MG63 (cell line): ENCODE data around the gene NCAPH2. TPM values are rescaled to one million over a fixed set of nuclear protein-coding genes. Genes with fewer than 3 reads are reported as not detected.

Experiments used
- DNase-seq: peaks from one replicate; pipeline ENCODE4 v3.0.0-alpha.2; 2020
- H3K27me3 ChIP-seq: fragments of 250-450 bp; sonication (Bioruptor Pico); 2 replicates; pipeline ENCODE4 v1.5.1; 2020; ENCODE audit warnings: mild to moderate bottlenecking, moderate library complexity
- H3K36me3 ChIP-seq: fragments of 250-450 bp; sonication (Bioruptor Pico); 2 replicates; pipeline ENCODE4 v1.5.1; 2020; ENCODE audit warnings: mild to moderate bottlenecking, moderate library complexity
- H3K4me3 ChIP-seq: fragments of 250-450 bp; sonication (Bioruptor Pico); 2 replicates; pipeline ENCODE4 v1.5.1; 2020; ENCODE audit warnings: mild to moderate bottlenecking, moderate library complexity
- H3K9me3 ChIP-seq: fragments of 250-450 bp; sonication (Bioruptor Pico); 2 replicates; pipeline ENCODE4 v1.5.1; 2020; ENCODE audit warnings: mild to moderate bottlenecking, moderate library complexity
- total RNA-seq: library from RNA; depleted of rRNA; stranded (reverse); fragments of >200 nt; shearing (Covaris generic); gene quantifications from 2 replicates; pipeline ENCODE4 v1.2.3, GENCODE V29; 2014; ENCODE audit warnings: low replicate concordance

Gene NCAPH2
- total RNA-seq, 1 experiment from 2014 or later, result 102 TPM

- Histone ChIP-seq H3K4me3 (no peak overlapping the region), H3K9me3 (no peaks in the 10 kb centered on the region), H3K36me3 (peaks cover 12% of the 10 kb centered on the region), H3K27me3 (no peaks in the 10 kb centered on the region)
- DNase-seq, result no peak
These were observed 23.8 kb upstream of the NCAPH2 start for GRCh38 chr22:50483977-50484853.

GRCh38 chr22:50485221-50486131 is 22.5 kb upstream of the NCAPH2 start:
- Histone ChIP-seq H3K36me3 (peaks cover 12% of the 10 kb centered on the region), H3K9me3 (no peaks in the 10 kb centered on the region), H3K27me3 (no peaks in the 10 kb centered on the region), H3K4me3 (no peak overlapping the region)
- peak; percentile 38 for DNase-seq

DNA sequence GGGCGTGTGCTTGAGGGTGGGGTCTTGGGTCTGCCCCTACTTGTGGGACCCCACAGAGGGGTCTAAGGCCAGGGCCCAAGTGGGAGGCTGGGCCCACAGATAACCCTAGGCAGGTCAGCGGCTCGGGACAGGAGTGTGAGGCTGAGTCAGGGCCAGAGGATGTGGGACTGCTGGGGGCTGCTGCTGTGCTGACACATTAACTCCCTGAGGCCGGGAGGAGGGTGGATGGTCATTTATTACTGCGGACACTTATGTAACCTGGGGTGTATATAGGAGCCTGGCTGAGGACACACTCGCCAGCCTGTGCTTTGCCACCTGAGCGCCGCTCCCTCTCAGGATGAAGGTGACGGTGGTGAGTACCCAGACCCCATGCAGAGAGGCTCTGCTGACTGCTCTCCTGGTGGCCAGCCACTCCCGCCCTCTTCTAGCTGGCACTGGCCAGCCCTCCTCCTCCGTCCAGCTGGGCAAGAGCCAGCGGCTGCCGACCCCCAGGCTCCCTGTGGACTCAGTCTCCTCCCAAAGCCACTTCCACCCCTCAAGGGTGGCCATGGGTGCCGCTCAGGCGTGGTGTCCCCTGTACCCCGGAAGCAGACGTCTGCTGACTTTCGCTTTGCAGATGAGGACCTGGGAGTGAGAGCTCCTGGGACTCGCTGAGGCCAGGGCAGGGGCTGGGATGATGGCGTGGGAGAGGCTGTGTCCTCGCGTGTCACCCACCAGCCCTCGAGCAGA is 21.3 kb upstream of the NCAPH2 start, which contains the start of gene MIOX:
TSS of gene MIOX (plus strand) at position 299 of the 729 bp plus-strand sequence. CDS start at position 338, 39 bp downstream.
- no peak for DNase-seq
- H3K9me3 ChIP-seq, result no peaks in the 10 kb centered on the region
- no peaks in the 10 kb centered on the region for H3K27me3 ChIP-seq
- no peak within 1 kb of the TSS for H3K4me3 ChIP-seq
- H3K36me3 ChIP-seq, result peaks cover 12% of the 10 kb centered on the region

DNA sequence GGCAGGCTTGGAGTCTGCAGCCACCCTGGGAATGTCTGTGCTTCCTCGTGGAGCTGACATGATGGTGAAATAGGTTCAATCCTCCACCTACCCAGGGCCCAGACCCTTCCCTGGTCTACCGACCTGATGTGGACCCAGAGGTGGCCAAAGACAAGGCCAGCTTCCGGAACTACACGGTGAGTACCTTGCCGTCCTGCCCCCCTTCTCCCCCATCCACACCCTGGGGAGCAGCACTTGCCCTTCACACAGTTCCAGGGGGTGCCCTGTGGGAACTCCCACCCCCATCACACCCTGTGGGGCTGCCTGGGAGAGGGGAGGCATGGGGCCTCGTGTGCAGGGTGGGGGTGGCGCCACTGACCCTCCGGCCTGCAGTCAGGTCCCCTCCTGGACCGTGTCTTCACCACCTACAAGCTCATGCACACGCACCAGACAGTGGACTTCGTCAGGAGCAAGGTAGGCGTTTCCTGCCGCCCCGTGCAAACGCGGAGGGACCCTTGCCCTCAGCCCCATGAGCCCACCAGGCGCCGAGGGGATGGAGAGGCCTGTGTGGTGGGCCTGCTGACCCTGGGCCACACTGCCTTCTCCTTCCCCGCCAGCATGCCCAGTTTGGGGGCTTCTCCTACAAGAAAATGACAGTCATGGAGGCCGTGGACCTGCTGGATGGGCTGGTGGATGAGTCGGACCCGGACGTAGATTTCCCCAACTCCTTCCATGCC is 20.6 kb upstream of the NCAPH2 start:
- peaks cover 7% of the 10 kb centered on the region for H3K36me3 ChIP-seq
- H3K9me3 ChIP-seq, result no peaks in the 10 kb centered on the region

GRCh38 chr22:50488006-50488677 is 19.9 kb upstream of the NCAPH2 start:
- no peak for DNase-seq

More for the DNA sequence above, 20.6 kb upstream of the NCAPH2 start:
- H3K27me3 ChIP-seq, result no peaks in the 10 kb centered on the region
- DNase-seq, result no peak
- H3K4me3 ChIP-seq, result no peak overlapping the region

GRCh38 chr22:50488886-50489285 is 19.1 kb upstream of the NCAPH2 start:
- Histone ChIP-seq H3K4me3 (no peak overlapping the region), H3K9me3 (no peaks in the 10 kb centered on the region), H3K27me3 (no peaks in the 10 kb centered on the region), H3K36me3 (no peaks in the 10 kb centered on the region)
- DNase-seq, result no peak

More at GRCh38 chr22:50488006-50488677, 19.9 kb upstream of the NCAPH2 start:
- H3K4me3 ChIP-seq, result no peak overlapping the region
- peaks cover 3% of the 10 kb centered on the region for H3K36me3 ChIP-seq
- H3K9me3 ChIP-seq, result no peaks in the 10 kb centered on the region
- no peaks in the 10 kb centered on the region for H3K27me3 ChIP-seq

DNA sequence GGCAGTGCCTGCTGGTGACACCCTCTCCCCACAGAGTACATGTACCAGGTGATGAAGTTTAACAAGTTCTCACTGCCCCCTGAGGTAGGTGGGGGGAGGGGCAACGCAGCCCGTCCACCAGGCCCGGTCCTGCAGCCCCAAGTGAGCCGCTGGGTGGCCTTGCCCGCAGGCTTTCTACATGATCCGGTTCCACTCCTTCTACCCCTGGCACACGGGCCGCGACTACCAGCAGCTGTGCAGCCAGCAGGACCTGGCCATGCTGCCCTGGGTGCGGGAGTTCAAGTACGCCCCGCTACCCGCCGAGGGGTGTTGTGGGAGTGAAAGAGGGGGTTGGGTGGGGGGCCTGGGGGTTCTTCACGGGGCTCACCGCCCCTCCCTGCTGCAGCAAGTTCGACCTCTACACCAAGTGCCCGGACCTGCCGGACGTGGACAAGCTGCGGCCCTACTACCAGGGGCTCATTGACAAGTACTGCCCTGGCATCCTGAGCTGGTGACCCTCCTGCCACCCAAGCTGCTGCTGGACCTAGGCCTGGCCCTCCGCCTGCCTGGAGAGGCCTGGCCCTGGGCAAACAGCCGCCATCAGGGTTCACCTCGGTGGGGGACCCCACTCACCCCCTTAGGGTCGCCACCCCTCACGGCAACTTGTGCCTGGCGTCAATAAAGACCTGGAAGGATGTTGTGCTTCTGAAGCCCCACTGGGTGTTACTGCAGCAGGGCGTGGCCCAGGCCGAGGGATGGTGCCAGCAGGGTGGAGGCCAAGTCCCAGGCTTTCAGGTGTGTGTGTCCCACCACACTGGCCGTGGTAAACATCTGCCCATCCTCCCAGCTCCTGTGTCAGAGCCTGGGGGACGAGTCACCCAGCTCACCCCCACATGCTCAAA is 18.4 kb upstream of the NCAPH2 start:
- no peak for DNase-seq
- no peaks in the 10 kb centered on the region for H3K9me3 ChIP-seq
- no peaks in the 10 kb centered on the region for H3K36me3 ChIP-seq

GRCh38 chr22:50490531-50491308 is 17.3 kb upstream of the NCAPH2 start:
- Histone ChIP-seq H3K9me3 (no peaks in the 10 kb centered on the region), H3K4me3 (no peak overlapping the region), H3K27me3 (no peaks in the 10 kb centered on the region), H3K36me3 (no peaks in the 10 kb centered on the region)
- no peak for DNase-seq

More for the DNA sequence above, 18.4 kb upstream of the NCAPH2 start:
- Histone ChIP-seq H3K27me3 (no peaks in the 10 kb centered on the region), H3K4me3 (no peak overlapping the region)

GRCh38 chr22:50497093-50497492 is 10.9 kb upstream of the NCAPH2 start:
- Histone ChIP-seq H3K4me3 (no peak overlapping the region), H3K36me3 (no peaks in the 10 kb centered on the region), H3K9me3 (no peaks in the 10 kb centered on the region), H3K27me3 (no peaks in the 10 kb centered on the region)
- no peak for DNase-seq

- peak; percentile 44 for DNase-seq
- Histone ChIP-seq H3K9me3 (no peaks in the 10 kb centered on the region), H3K27me3 (no peaks in the 10 kb centered on the region), H3K4me3 (no peak overlapping the region), H3K36me3 (peaks cover 2% of the 10 kb centered on the region; the same call in 1 of the 2 replicates)
These were observed 9.6 kb upstream of the NCAPH2 start for GRCh38 chr22:50498322-50498890.

DNA sequence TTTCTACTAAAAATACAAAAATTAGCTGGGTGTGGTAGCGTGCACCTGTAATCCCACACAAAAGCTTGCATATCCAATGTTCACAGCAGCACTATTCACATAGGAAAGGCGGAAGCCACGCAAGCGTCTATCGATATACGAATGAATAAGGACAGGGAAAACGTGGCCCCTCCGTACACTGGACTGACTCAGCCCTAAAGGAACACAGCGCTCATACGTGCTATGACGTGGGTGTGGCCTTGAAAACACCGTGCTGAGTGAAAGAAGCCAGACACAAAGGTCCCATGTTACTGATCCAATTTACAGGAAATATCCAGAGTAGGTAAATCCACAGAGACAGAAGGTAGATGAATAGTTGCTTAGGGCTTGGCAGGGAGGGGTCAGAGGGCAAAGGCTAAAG is 7.6 kb upstream of the NCAPH2 start:
- H3K27me3 ChIP-seq, result no peaks in the 10 kb centered on the region
- H3K9me3 ChIP-seq, result no peaks in the 10 kb centered on the region
- H3K36me3 ChIP-seq, result peaks cover 12% of the 10 kb centered on the region
- no peak overlapping the region for H3K4me3 ChIP-seq
- DNase-seq, result no peak

DNA sequence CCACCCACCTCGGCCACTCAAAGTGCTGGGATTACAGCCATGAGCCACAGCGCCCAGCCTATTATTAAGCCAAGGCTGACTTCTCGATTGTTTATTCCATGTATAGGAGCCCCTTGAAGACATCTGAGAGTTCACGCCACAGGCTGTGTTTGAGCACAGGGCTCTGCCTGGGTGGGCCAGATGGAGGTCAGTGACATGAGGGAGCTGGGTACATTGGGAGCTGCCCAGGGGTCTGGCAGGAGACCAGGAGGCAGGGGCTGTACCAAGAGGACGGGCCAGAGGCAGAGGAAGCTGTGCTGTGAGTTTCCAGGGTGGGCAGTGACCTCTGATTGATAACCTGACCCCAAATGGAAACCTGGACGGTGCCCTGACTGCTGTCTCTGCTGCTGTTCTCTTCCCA is 5.9 kb upstream of the NCAPH2 start:
- Histone ChIP-seq H3K4me3 (no peak overlapping the region), H3K9me3 (no peaks in the 10 kb centered on the region), H3K36me3 (peaks cover 18% of the 10 kb centered on the region), H3K27me3 (no peaks in the 10 kb centered on the region)
- DNase-seq, result no peak

- H3K27me3 ChIP-seq, result no peaks in the 10 kb centered on the region
- no peak overlapping the region for H3K4me3 ChIP-seq
- no peak for DNase-seq
- H3K9me3 ChIP-seq, result no peaks in the 10 kb centered on the region
- peaks cover 18% of the 10 kb centered on the region for H3K36me3 ChIP-seq
These were observed 5.2 kb upstream of the NCAPH2 start for GRCh38 chr22:50502628-50503474.
